Measurements from ENCODE around the gene MEIOB. TPM values are rescaled to one million over a fixed set of nuclear protein-coding genes. Genes with fewer than 3 reads are reported as not detected.

MEIOB gene
- total and polyA plus RNA-seq, 10 donors = not detected

- Histone ChIP-seq H3K4me3 (no peak overlapping the region), H3K27me3 (replicated peaks in 1 of 7) (no peaks in the 10 kb centered on the region), H3K4me1 (peaks cover 0 to 20% (median 5%) of the 10 kb centered on the region in 6 donors), H3K27ac (no peak overlapping the region), H3K9me3 (no peaks in the 10 kb centered on the region), H3K36me3 (peaks cover 0 to 91% (median 74%) of the 10 kb centered on the region in 6 donors)
- TF ChIP-seq POLR2AphosphoS5 (IDR thresholded peaks at IDR 0.05) = no peak
- no peak for TF ChIP-seq CTCF (IDR thresholded peaks at IDR 0.05 in 8 of 11, conservative IDR thresholded peaks at IDR 0.05 in 3 of 11)
- no peak for TF ChIP-seq POLR2A (IDR thresholded peaks at IDR 0.05)
- DNase-seq = peak; percentile 64
- 94 to 97% (median 95%) methylated on average over 17 to 35 of the region's 35 CpGs for WGBS, 5 donors
- intact Hi-C loops (cut with DNase I; ENCODE audit: low total_unique reads) = no loop called here
These were observed 53.0 kb downstream of the MEIOB start for GRCh38 chr16:1818873-1819525.

GRCh38 chr16:1818204-1818872, 53.6 kb downstream of the MEIOB start:
- intact Hi-C loops (cut with DNase I; ENCODE audit: low total_unique reads) = no loop called here
- Histone ChIP-seq H3K4me3 (no peak overlapping the region), H3K9me3 (no peaks in the 10 kb centered on the region), H3K4me1 (peaks cover 0 to 13% (median under 1%) of the 10 kb centered on the region in 6 donors), H3K27me3 (replicated peaks in 1 of 7) (no peaks in the 10 kb centered on the region), H3K36me3 (peaks cover 0 to 98% (median 78%) of the 10 kb centered on the region in 6 donors), H3K27ac (no peak overlapping the region)
- 92 to 96% (median 95%) methylated on average over 16 to 27 of the region's 27 CpGs for WGBS, 5 donors
- peak; percentile 49 for DNase-seq
- no peak for TF ChIP-seq POLR2AphosphoS5 (IDR thresholded peaks at IDR 0.05)
- TF ChIP-seq CTCF (IDR thresholded peaks at IDR 0.05 in 8 of 11, conservative IDR thresholded peaks at IDR 0.05 in 3 of 11) = no peak
- no peak for TF ChIP-seq POLR2A (IDR thresholded peaks at IDR 0.05)

DNA sequence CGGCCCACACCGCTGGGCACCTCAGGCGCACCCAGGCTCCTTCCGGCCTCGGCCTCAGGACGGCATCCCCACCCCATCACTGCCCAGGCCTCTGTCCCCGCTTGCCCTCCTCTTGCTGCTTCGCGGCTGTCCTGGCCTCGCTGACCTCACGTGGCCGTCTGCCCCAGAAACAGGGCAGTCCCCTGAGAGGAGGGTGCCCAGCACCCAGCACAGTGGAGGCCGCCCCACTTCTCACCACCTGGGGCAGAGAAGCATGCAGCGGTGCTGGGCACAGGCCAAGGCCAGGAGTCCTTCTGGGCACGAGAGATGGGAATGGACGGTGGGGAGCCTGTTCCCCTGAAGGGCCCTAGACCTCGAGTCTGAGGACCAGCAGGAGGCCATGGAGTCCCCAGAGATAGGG, 54.2 kb downstream of the MEIOB start:
- H3K9me3 ChIP-seq = no peaks in the 10 kb centered on the region
- TF ChIP-seq POLR2AphosphoS5 (IDR thresholded peaks at IDR 0.05) (peak in 1 of 3 donors; percentile 26), CTCF (IDR thresholded peaks at IDR 0.05 in 8 of 11, conservative IDR thresholded peaks at IDR 0.05 in 3 of 11) (no peak), POLR2A (IDR thresholded peaks at IDR 0.05) (no peak)
- no peaks in the 10 kb centered on the region for H3K27me3 ChIP-seq (replicated peaks in 1 of 7)
- no peak overlapping the region for H3K27ac ChIP-seq
- intact Hi-C loops (cut with DNase I; ENCODE audit: low total_unique reads) = no loop called here
- peak; percentile 61 for DNase-seq
- H3K4me1 ChIP-seq = peaks cover 0 to 12% (median 0%) of the 10 kb centered on the region in 6 donors
- H3K4me3 ChIP-seq = no peak overlapping the region
- WGBS, 5 donors = 93 to 98% (median 96%) methylated on average over 12 to 17 of the region's 17 CpGs
- peaks cover 0 to 100% (median 77%) of the 10 kb centered on the region in 6 donors for H3K36me3 ChIP-seq

- WGBS, 5 donors = 93 to 94% (median 94%) methylated on average over 7 to 9 of the region's 9 CpGs
- Histone ChIP-seq H3K4me3 (no peak overlapping the region), H3K36me3 (peaks cover 0 to 98% (median 72%) of the 10 kb centered on the region in 6 donors), H3K27me3 (replicated peaks in 1 of 7) (no peaks in the 10 kb centered on the region), H3K9me3 (no peaks in the 10 kb centered on the region), H3K27ac (no peak overlapping the region), H3K4me1 (peaks cover 0 to 11% (median 0%) of the 10 kb centered on the region in 6 donors)
- peak; percentile 64 for DNase-seq
- no peak for TF ChIP-seq POLR2AphosphoS5 (IDR thresholded peaks at IDR 0.05)
- no peak for TF ChIP-seq CTCF (IDR thresholded peaks at IDR 0.05 in 8 of 11, conservative IDR thresholded peaks at IDR 0.05 in 3 of 11)
- TF ChIP-seq POLR2A (IDR thresholded peaks at IDR 0.05) = no peak
- intact Hi-C loops (cut with DNase I; ENCODE audit: low total_unique reads) = no loop called here
These were observed 54.7 kb downstream of the MEIOB start for GRCh38 chr16:1817276-1817589.
